AG09309 (cell line): Measurements from ENCODE around the gene SOS2.

ENCODE experiments used
- DNase-seq: peaks from one replicate; pipeline ENCODE4 v3.0.0-alpha.2; 2010; ENCODE audit warnings: low read depth
- H3K4me3 ChIP-seq: 2 replicates; pipeline ENCODE4 v1.5.1; 2011; ENCODE audit warnings: mild to moderate bottlenecking, low read depth, low read length, moderate library complexity; ENCODE audit not compliant: control insufficient read depth
- CTCF ChIP-seq: IDR thresholded peaks from 2 replicates; pipeline ENCODE4 v1.5.1; 2011; ENCODE audit warnings: mild to moderate bottlenecking, low read depth, low read length, inconsistent platforms; ENCODE audit not compliant: insufficient read depth, control insufficient read depth; ENCODE audit errors: missing control alignments

Gene SOS2

GRCh38 chr14:50093496-50093895 lies 137.9 kb downstream of the SOS2 start:
- no peak for TF ChIP-seq CTCF
- no peak overlapping the region for H3K4me3 ChIP-seq
- DNase-seq, result no peak

- TF ChIP-seq CTCF, result no peak
- no peak overlapping the region for H3K4me3 ChIP-seq
- DNase-seq, result no peak
Measured at GRCh38 chr14:50092006-50092555, 139.3 kb downstream of the SOS2 start.

- H3K4me3 ChIP-seq, result no peak overlapping the region
- no peak for TF ChIP-seq CTCF
- no peak for DNase-seq
Measured at GRCh38 chr14:50091240-50091913, 140.0 kb downstream of the SOS2 start.

- no peak for DNase-seq
- TF ChIP-seq CTCF, result no peak
- no peak overlapping the region for H3K4me3 ChIP-seq
Measured at GRCh38 chr14:50089208-50089607, 142.2 kb downstream of the SOS2 start.

GRCh38 chr14:50088731-50089130 lies 142.6 kb downstream of the SOS2 start:
- TF ChIP-seq CTCF, result no peak
- no peak overlapping the region for H3K4me3 ChIP-seq
- DNase-seq, result no peak

- DNase-seq, result no peak
- H3K4me3 ChIP-seq, result no peak overlapping the region
- no peak for TF ChIP-seq CTCF
Measured at GRCh38 chr14:50088117-50088515, 143.3 kb downstream of the SOS2 start.
